Activated naive CD4-positive, alpha-beta T cell treated with anti-CD3 and anti-CD28 coated beads for 36 hours (primary cell): ENCODE results near the gene GOLT1A. TPM values are rescaled to one million over a fixed set of nuclear protein-coding genes. Genes with fewer than 3 reads are reported as not detected.

ENCODE experiments used
- total RNA-seq, 2 experiments: library from RNA; stranded (reverse); gene quantifications; one replicate each; pipeline ENCODE4 v1.2.3, GENCODE V29; 2021

Gene GOLT1A
- total RNA-seq, 2 experiments from 2014 or later = not detected

Other genes starting within 250 kb of the GOLT1A start
- under 1 TPM; 0.10 to 0.17 TPM for gene SOX13, start 140.9 kb downstream of the GOLT1A start, total RNA-seq
- gene ETNK2, start 61.9 kb downstream of the GOLT1A start, total RNA-seq = under 1 TPM; 0.77 to 0.93 TPM
- not detected for gene REN, start 47.7 kb downstream of the GOLT1A start, total RNA-seq
- gene KISS1, start 17.5 kb downstream of the GOLT1A start, total RNA-seq = not detected
- under 1 TPM; 0.17 to 0.52 TPM for gene PLEKHA6, start 145.9 kb upstream of the GOLT1A start, total RNA-seq
- gene PPP1R15B, start 197.8 kb upstream of the GOLT1A start, total RNA-seq = 10 to 100 TPM; 63.7 to 65.6 TPM